ENCODE data around the gene C3orf18. TPM values are rescaled to one million over a fixed set of nuclear protein-coding genes. Genes with fewer than 3 reads are reported as not detected.

The C3orf18 gene
- total and polyA plus RNA-seq, 9 of the 15 experiments (the other 6 are each of a cell fraction or from before 2014, with no cell fraction given) = 0.01 to 2.3 (median 0.94) TPM

DNA sequence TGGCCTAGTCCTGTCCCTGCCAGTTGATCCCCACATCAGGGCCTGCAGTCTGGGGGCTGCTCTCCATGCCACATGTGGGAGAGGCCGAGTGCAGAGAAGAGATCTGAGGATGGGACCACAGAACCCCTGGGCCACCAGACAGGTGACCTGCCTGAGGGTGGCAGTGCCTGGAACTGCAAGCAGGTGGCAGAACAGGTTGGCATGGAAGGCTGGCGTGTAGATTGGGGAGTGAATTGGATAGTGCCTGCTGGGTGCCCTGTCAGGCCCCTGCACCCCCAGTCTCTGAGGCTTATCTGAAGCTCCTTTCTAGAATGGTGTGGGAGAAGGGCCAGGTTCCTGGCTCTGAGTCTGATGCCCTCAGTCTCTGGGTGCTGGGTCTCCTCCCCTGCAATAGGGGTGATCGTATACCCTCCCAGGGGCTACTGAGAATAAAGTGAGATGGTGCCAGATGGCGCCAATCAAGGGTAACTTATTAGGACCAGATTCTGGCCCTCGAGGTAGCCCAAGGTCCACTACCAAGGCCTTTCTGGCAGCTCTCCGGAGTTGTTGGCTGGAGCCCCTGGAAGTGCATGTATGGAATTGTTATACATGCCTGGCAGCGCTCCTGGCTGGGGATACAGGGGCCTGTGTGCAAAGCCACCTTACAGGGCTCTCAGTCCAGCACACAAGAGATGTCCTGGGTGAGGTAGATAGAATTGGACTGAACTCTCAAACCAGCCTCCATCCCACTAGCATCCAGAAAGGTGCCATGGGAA lies 15.7 kb downstream of the C3orf18 start:
- intact Hi-C loops (cut with micrococcal nuclease) (no loop called here), in situ Hi-C loops (cut with MboI) (no loop called here)
- Histone ChIP-seq H3K9me3 (replicated peaks; ENCODE audit: control insufficient read depth, insufficient read depth, low read depth, low read length) (no peaks in the 10 kb centered on the region), H2AFZ (ENCODE audit: low read depth, low read length) (no peak overlapping the region), H3K4me3 (no peak overlapping the region), H3K27me3 (ENCODE audit: control insufficient read depth in 2 of 2, insufficient read depth in 2 of 2, low read length in 2 of 2) (no peaks in the 10 kb centered on the region), H4K20me1 (replicated peaks; ENCODE audit: control insufficient read depth, insufficient read depth, low read length) (no peaks in the 10 kb centered on the region), H3K27ac (ENCODE audit: extremely low read depth, low read depth, low read length) (no peak overlapping the region), H3K9ac (ENCODE audit: insufficient read depth in 1 of 2, low read depth in 2 of 2, low read length in 2 of 2) (no peak overlapping the region), H3K4me2 (ENCODE audit: insufficient read depth, low read length) (no peak overlapping the region), H3K36me3 (ENCODE audit: control insufficient read depth, insufficient read depth, low read length) (no peaks in the 10 kb centered on the region), H3K79me2 (ENCODE audit: control insufficient read depth, insufficient read depth, low read length) (no peaks in the 10 kb centered on the region), H3K4me1 (replicated peaks in 1 of 2; ENCODE audit: control insufficient read depth in 2 of 2, insufficient read depth in 2 of 2, low read length in 2 of 2) (peaks cover 0 to 6% of the 10 kb centered on the region in 2 experiments; a peak in 2 of 5 replicates), H3K9me1 (ENCODE audit: control insufficient read depth, insufficient read depth, low read length) (no peaks in the 10 kb centered on the region)
- CTCF ChIA-PET (ENCODE audit: low intra/inter-chr PET ratio) = interaction anchor here (0.6 kb wide), 1 partner anchor 279 kb away, joined by 3 read pairs; no protein-coding TSS in a partner anchor
- ATAC-seq (no peak), DNase-seq (ENCODE audit: extremely low read depth in 1 of 4, low spot score in 3 of 4) (no peak), FAIRE-seq (no peak)
- 30% methylated on average over 4 of the region's 7 CpGs for WGBS (ENCODE audit: insufficient coverage, low coverage, missing lambda C conversion rate)
- POLR2A ChIA-PET = no interaction called here
- BruUV-seq (replicated peaks) = no TSS peak
- TF ChIP-seq SNRNP70 (optimal IDR thresholded peaks at IDR 0.05; ENCODE audit: low read depth, low read length) = no peak
- TF ChIP-seq EP400 (IDR thresholded peaks at IDR 0.05) = no peak
- TF ChIP-seq TFE3 (CRISPR knock-in tag; IDR thresholded peaks at IDR 0.05) = no peak
- TF ChIP-seq NR2F6 (CRISPR knock-in tag; IDR thresholded peaks at IDR 0.05) = no peak
- no peak for TF ChIP-seq NFRKB (IDR thresholded peaks at IDR 0.05; ENCODE audit: low read depth)
- TF ChIP-seq MBD2 (IDR thresholded peaks at IDR 0.05; ENCODE audit: borderline replicate concordance, low read depth) = no peak
- TF ChIP-seq, protein P1, sequence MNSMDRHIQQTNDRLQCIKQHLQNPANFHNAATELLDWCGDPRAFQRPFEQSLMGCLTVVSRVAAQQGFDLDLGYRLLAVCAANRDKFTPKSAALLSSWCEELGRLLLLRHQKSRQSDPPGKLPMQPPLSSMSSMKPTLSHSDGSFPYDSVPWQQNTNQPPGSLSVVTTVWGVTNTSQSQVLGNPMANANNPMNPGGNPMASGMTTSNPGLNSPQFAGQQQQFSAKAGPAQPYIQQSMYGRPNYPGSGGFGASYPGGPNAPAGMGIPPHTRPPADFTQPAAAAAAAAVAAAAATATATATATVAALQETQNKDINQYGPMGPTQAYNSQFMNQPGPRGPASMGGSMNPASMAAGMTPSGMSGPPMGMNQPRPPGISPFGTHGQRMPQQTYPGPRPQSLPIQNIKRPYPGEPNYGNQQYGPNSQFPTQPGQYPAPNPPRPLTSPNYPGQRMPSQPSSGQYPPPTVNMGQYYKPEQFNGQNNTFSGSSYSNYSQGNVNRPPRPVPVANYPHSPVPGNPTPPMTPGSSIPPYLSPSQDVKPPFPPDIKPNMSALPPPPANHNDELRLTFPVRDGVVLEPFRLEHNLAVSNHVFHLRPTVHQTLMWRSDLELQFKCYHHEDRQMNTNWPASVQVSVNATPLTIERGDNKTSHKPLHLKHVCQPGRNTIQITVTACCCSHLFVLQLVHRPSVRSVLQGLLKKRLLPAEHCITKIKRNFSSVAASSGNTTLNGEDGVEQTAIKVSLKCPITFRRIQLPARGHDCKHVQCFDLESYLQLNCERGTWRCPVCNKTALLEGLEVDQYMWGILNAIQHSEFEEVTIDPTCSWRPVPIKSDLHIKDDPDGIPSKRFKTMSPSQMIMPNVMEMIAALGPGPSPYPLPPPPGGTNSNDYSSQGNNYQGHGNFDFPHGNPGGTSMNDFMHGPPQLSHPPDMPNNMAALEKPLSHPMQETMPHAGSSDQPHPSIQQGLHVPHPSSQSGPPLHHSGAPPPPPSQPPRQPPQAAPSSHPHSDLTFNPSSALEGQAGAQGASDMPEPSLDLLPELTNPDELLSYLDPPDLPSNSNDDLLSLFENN (IDR thresholded peaks at IDR 0.05; ENCODE audit: low read depth in 2 of 2, low read length in 2 of 2) = no peak
- no peak for TF ChIP-seq TCFL5 (CRISPR knock-in tag; conservative IDR thresholded peaks at IDR 0.05)
- TF ChIP-seq BDP1 (IDR thresholded peaks at IDR 0.05; ENCODE audit: insufficient read depth, insufficient read length) = no peak
- TF ChIP-seq MAZ (CRISPR knock-in tag; conservative IDR thresholded peaks at IDR 0.05 in 1 of 2, IDR thresholded peaks at IDR 0.05 in 1 of 2) = no peak
- no peak for TF ChIP-seq SP2 (IDR thresholded peaks at IDR 0.05; ENCODE audit: extremely low read depth, low read depth, low read length, poor library complexity, severe bottlenecking)
- no peak for TF ChIP-seq TRIM25 (IDR thresholded peaks at IDR 0.05; ENCODE audit: borderline replicate concordance)
- TF ChIP-seq MTF1 (CRISPR knock-in tag; IDR thresholded peaks at IDR 0.05; ENCODE audit: borderline replicate concordance) = no peak
- no peak for TF ChIP-seq ZNF444 (CRISPR knock-in tag; IDR thresholded peaks at IDR 0.05)
